ENCODE measurements around the gene DPT.
"Not testable (repeated sequence)": the region's sequence is repeated elsewhere in the genome, so short reads cannot be mapped to it uniquely, and the experiment has no call there.

Gene DPT

GRCh38 chr1:168728473-168729404 lies at the start of gene DPT:
TSS of gene DPT (minus strand) at chr1:168729206. CDS start at chr1:168729174, 32 bp downstream.
- DNase-seq (ENCODE audit: low read depth): no peak

GRCh38 chr1:168775366-168775765 lies 46.4 kb upstream of the DPT start:
- DNase-seq (ENCODE audit: low read depth): no peak

- DNase-seq (ENCODE audit: low read depth): no peak
Observed at GRCh38 chr1:168774241-168774640, 45.2 kb upstream of the DPT start.

GRCh38 chr1:168772428-168773060 lies 43.5 kb upstream of the DPT start:
- DNase-seq (ENCODE audit: low read depth): no peak

- no peak for DNase-seq (ENCODE audit: low read depth)
Observed at GRCh38 chr1:168771104-168771630, 42.2 kb upstream of the DPT start.

GRCh38 chr1:168769893-168770292 lies 40.9 kb upstream of the DPT start:
- not testable (repeated sequence) for DNase-seq (ENCODE audit: low read depth)

GRCh38 chr1:168767894-168768584 lies 39.0 kb upstream of the DPT start:
- no peak for DNase-seq (ENCODE audit: low read depth)

- no peak for DNase-seq (ENCODE audit: low read depth)
Observed at GRCh38 chr1:168766568-168766967, 37.6 kb upstream of the DPT start.

GRCh38 chr1:168763031-168763430 lies 34.0 kb upstream of the DPT start:
- no peak for DNase-seq (ENCODE audit: low read depth)

GRCh38 chr1:168762473-168762872 lies 33.5 kb upstream of the DPT start:
- DNase-seq (ENCODE audit: low read depth): no peak

GRCh38 chr1:168760781-168761180 lies 31.8 kb upstream of the DPT start:
- DNase-seq (ENCODE audit: low read depth): no peak

GRCh38 chr1:168760241-168760640 lies 31.2 kb upstream of the DPT start:
- DNase-seq (ENCODE audit: low read depth): no peak

GRCh38 chr1:168759077-168759476 lies 30.1 kb upstream of the DPT start:
- DNase-seq (ENCODE audit: low read depth): no peak

GRCh38 chr1:168758503-168758902 lies 29.5 kb upstream of the DPT start:
- DNase-seq (ENCODE audit: low read depth): no peak

GRCh38 chr1:168755800-168756418 lies 26.9 kb upstream of the DPT start:
- no peak for DNase-seq (ENCODE audit: low read depth)

GRCh38 chr1:168752171-168752832 lies 23.3 kb upstream of the DPT start:
- no peak for DNase-seq (ENCODE audit: low read depth)

- DNase-seq (ENCODE audit: low read depth): no peak
Observed at GRCh38 chr1:168751195-168751650, 22.2 kb upstream of the DPT start.

- DNase-seq (ENCODE audit: low read depth): no peak
Observed at GRCh38 chr1:168742994-168743650, 14.1 kb upstream of the DPT start.

- DNase-seq (ENCODE audit: low read depth): no peak
Observed at GRCh38 chr1:168742386-168742785, 13.4 kb upstream of the DPT start.

- no peak for DNase-seq (ENCODE audit: low read depth)
Observed at GRCh38 chr1:168739908-168740307, 10.9 kb upstream of the DPT start.

GRCh38 chr1:168736520-168736919 lies 7.5 kb upstream of the DPT start:
- no peak for DNase-seq (ENCODE audit: low read depth)
